GM12878 (cell line): ENCODE measurements around the gene ELMO3. TPM values are rescaled to one million over a fixed set of nuclear protein-coding genes. Genes with fewer than 3 reads are reported as not detected.

Experiments used
- BCLAF1 ChIP-seq: fragments of 450-650 bp; IDR thresholded peaks from 2 replicates; pipeline ENCODE4 v1.6.1; 2017; ENCODE audit warnings: antibody characterized with exemption, mild to moderate bottlenecking, moderate library complexity
- FOXK2 ChIP-seq: fragments of 450-650 bp; IDR thresholded peaks from 2 replicates; pipeline ENCODE4 v1.6.1; 2017; ENCODE audit warnings: mild to moderate bottlenecking, moderate library complexity
- GABPA ChIP-seq: IDR thresholded peaks from 2 replicates; pipeline ENCODE4 v1.6.1; 2014; ENCODE audit warnings: antibody characterized with exemption, low read depth, mild to moderate bottlenecking, inconsistent platforms
- MEF2A ChIP-seq: IDR thresholded peaks from 2 replicates; pipeline ENCODE4 v1.6.1; 2011; ENCODE audit warnings: low read depth, mild to moderate bottlenecking, low read length, moderate library complexity; ENCODE audit not compliant: insufficient read depth
- NR2C2 ChIP-seq: IDR thresholded peaks from 2 replicates; pipeline ENCODE4 v1.6.1; 2011; ENCODE audit warnings: borderline replicate concordance, low read depth; ENCODE audit not compliant: control insufficient read depth, insufficient read length
- RBBP5 ChIP-seq: fragments of 200-600 bp; sonication (generic); conservative IDR thresholded peaks from 2 replicates; pipeline ENCODE4 v1.6.1; 2016
- REST ChIP-seq: IDR thresholded peaks from 2 replicates; pipeline ENCODE4 v1.6.1; 2012; ENCODE audit warnings: mild to moderate bottlenecking, low read depth, low read length
- SMAD1 ChIP-seq: fragments of 450-650 bp; IDR thresholded peaks from 2 replicates; pipeline ENCODE4 v1.6.1; 2018; ENCODE audit warnings: mild to moderate bottlenecking, low read depth; ENCODE audit not compliant: partially characterized antibody
- SREBF1 ChIP-seq: IDR thresholded peaks from 2 replicates; pipeline ENCODE4 v1.6.1; 2012; ENCODE audit warnings: mild to moderate bottlenecking, low read length
- SUPT20H ChIP-seq: IDR thresholded peaks from 2 replicates; pipeline ENCODE4 v1.6.1; 2011; ENCODE audit warnings: low read depth, mild to moderate bottlenecking, low read length, moderate library complexity, borderline replicate concordance; ENCODE audit not compliant: control insufficient read depth
- TCF7 ChIP-seq: IDR thresholded peaks from 2 replicates; pipeline ENCODE4 v1.6.1; 2014; ENCODE audit warnings: antibody characterized with exemption, borderline replicate concordance
- ZSCAN29 ChIP-seq: fragments of 450-650 bp; IDR thresholded peaks from 2 replicates; pipeline ENCODE4 v1.6.1; 2017; ENCODE audit warnings: mild to moderate bottlenecking, moderate library complexity
- polyA plus RNA-seq, 11 experiments: library from polyadenylated mRNA; depleted of rRNA in 4 of 11; unstranded in 6 of 11; stranded (reverse) in 5 of 11; fragments of >200 nt; fragmentation: Nextera tagmentation in 4 of 11; fragmentation: Illumina TruSeq in 1 of 11; extraction: Ambion mirVana in 4 of 11; extraction: Trizol in 1 of 11; gene quantifications; 1 replicate in 1 of 11; 2 replicates in 10 of 11; pipeline versions ENCODE4 v1.2.1 to v1.2.3, GENCODE V29; 2011 to 2016; ENCODE audit warnings: inconsistent platforms in 2 of 11, missing spikeins in 2 of 11, low read depth in 1 of 11
- total RNA-seq, 4 experiments: library from RNA; depleted of rRNA in 3 of 4; stranded (reverse); fragments of >200 nt in 3 of 4; fragmentation: Illumina TruSeq in 1 of 4; extraction: Trizol in 1 of 4; gene quantifications; 2 replicates each; pipeline versions ENCODE4 v1.2.1 to v1.2.3, GENCODE V29; 2013 to 2021
- TF ChIP-seq, protein P1 (sequence below): fragments of 450-650 bp; IDR thresholded peaks from 2 replicates; pipeline ENCODE4 v1.6.1; 2018; ENCODE audit warnings: borderline replicate concordance, mild to moderate bottlenecking; ENCODE audit not compliant: partially characterized antibody
- TF ChIP-seq, protein P2 (sequence below): fragments of 450-650 bp; IDR thresholded peaks from 2 replicates; pipeline ENCODE4 v1.6.1; 2018; ENCODE audit warnings: mild to moderate bottlenecking, low read depth, moderate library complexity; ENCODE audit not compliant: partially characterized antibody

The ELMO3 gene
- total and polyA plus RNA-seq, 10 of the 15 experiments (the other 5 are each of a cell fraction or from before 2014, with no cell fraction given): 0.05 to 4.7 (median 0.96) TPM; not detected in 1

- TF ChIP-seq, protein P1, sequence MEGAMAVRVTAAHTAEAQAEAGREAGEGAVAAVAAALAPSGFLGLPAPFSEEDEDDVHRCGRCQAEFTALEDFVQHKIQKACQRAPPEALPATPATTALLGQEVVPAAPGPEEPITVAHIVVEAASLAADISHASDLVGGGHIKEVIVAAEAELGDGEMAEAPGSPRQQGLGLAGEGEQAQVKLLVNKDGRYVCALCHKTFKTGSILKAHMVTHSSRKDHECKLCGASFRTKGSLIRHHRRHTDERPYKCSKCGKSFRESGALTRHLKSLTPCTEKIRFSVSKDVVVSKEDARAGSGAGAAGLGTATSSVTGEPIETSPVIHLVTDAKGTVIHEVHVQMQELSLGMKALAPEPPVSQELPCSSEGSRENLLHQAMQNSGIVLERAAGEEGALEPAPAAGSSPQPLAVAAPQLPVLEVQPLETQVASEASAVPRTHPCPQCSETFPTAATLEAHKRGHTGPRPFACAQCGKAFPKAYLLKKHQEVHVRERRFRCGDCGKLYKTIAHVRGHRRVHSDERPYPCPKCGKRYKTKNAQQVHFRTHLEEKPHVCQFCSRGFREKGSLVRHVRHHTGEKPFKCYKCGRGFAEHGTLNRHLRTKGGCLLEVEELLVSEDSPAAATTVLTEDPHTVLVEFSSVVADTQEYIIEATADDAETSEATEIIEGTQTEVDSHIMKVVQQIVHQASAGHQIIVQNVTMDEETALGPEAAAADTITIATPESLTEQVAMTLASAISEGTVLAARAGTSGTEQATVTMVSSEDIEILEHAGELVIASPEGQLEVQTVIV: peak; percentile 88
- TF ChIP-seq BCLAF1: no peak
- TF ChIP-seq FOXK2: peak; percentile 75
- no peak for TF ChIP-seq NR2C2
- TF ChIP-seq GABPA: peak; percentile 100
- TF ChIP-seq ZSCAN29: no peak
- TF ChIP-seq SREBF1: peak; percentile 86
- peak; percentile 39 for TF ChIP-seq SMAD1
- TF ChIP-seq RBBP5: no peak
- no peak for TF ChIP-seq TCF7
- TF ChIP-seq SUPT20H: no peak
- TF ChIP-seq, protein P2, sequence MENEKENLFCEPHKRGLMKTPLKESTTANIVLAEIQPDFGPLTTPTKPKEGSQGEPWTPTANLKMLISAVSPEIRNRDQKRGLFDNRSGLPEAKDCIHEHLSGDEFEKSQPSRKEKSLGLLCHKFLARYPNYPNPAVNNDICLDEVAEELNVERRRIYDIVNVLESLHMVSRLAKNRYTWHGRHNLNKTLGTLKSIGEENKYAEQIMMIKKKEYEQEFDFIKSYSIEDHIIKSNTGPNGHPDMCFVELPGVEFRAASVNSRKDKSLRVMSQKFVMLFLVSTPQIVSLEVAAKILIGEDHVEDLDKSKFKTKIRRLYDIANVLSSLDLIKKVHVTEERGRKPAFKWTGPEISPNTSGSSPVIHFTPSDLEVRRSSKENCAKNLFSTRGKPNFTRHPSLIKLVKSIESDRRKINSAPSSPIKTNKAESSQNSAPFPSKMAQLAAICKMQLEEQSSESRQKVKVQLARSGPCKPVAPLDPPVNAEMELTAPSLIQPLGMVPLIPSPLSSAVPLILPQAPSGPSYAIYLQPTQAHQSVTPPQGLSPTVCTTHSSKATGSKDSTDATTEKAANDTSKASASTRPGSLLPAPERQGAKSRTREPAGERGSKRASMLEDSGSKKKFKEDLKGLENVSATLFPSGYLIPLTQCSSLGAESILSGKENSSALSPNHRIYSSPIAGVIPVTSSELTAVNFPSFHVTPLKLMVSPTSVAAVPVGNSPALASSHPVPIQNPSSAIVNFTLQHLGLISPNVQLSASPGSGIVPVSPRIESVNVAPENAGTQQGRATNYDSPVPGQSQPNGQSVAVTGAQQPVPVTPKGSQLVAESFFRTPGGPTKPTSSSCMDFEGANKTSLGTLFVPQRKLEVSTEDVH: peak; percentile 98
- peak; percentile 60; the same call in 1 of the 2 replicates for TF ChIP-seq MEF2A
- 0 out of 2 replicates have a peak, but pooled peaks have one; percentile 6 for TF ChIP-seq REST
Observed at GRCh38 chr16:67226804-67227566, 28.1 kb downstream of the ELMO3 start, which contains the start of gene TMEM208 (continued).
